C4-2B (cell line): ENCODE data around the gene MRFAP1L1.

Source experiments
- H3K27ac ChIP-seq: fragments of 450-650 bp; 2 replicates; pipeline ENCODE4 v1.5.1; 2017
- ZFX ChIP-seq: fragments of 450-650 bp; IDR thresholded peaks from 2 replicates; pipeline ENCODE4 v1.6.1; 2017
- TF ChIP-seq, protein P1 (sequence below): fragments of 450-650 bp; conservative IDR thresholded peaks from 2 replicates; pipeline ENCODE4 v1.5.1; 2017; ENCODE audit warnings: mild to moderate bottlenecking

Gene MRFAP1L1

DNA sequence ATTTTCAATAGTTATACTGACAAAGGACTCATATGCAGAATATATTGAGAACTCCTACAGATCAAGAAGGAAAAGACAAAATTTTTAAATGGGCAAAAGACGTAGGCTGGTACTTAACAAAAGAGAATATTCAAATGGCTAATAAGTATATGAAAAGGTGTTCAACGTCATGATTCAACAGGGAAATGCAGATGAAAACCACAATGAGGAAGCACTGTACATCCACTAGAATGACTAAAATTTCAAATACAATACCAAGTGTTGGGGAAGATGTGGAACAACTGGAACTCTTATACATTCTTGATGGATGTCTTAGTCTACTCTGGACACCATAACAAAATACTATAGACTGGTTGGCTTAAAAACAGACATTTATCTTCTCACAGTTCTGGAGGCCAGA is 1.3 kb upstream of the MRFAP1L1 start:
- H3K27ac ChIP-seq: no peak overlapping the region
- TF ChIP-seq ZFX: no peak
- TF ChIP-seq, protein P1, sequence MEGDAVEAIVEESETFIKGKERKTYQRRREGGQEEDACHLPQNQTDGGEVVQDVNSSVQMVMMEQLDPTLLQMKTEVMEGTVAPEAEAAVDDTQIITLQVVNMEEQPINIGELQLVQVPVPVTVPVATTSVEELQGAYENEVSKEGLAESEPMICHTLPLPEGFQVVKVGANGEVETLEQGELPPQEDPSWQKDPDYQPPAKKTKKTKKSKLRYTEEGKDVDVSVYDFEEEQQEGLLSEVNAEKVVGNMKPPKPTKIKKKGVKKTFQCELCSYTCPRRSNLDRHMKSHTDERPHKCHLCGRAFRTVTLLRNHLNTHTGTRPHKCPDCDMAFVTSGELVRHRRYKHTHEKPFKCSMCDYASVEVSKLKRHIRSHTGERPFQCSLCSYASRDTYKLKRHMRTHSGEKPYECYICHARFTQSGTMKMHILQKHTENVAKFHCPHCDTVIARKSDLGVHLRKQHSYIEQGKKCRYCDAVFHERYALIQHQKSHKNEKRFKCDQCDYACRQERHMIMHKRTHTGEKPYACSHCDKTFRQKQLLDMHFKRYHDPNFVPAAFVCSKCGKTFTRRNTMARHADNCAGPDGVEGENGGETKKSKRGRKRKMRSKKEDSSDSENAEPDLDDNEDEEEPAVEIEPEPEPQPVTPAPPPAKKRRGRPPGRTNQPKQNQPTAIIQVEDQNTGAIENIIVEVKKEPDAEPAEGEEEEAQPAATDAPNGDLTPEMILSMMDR: no peak

GRCh38 chr4:6710282-6710681 is 617 bp upstream of the MRFAP1L1 start:
- peak overlapping the region; percentile 88 for H3K27ac ChIP-seq
- TF ChIP-seq ZFX: no peak
- TF ChIP-seq, protein P1: no peak

- no peak for TF ChIP-seq ZFX
- TF ChIP-seq, protein P1: no peak
- H3K27ac ChIP-seq: no peak overlapping the region
Observed at GRCh38 chr4:6706173-6706572, 3.5 kb downstream of the MRFAP1L1 start.

DNA sequence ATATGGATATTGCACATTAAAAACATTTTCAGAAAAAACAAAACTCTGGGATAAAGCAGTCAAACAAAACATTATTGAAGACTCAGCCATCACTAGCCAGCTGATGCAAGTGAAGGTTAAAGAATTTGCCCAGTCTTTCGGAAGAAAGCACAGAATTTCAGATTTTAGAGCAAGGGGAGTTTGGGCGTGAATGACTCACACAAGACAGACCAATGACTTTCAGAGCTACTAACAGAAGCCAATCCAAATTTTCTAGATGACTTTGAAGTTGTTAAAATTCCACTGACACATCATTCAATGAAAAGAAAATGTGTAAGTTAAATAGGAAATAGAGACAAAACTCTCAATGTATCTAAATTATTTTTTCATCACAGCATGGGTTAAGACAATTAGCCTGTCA is 4.0 kb downstream of the MRFAP1L1 start:
- H3K27ac ChIP-seq: no peak overlapping the region
- TF ChIP-seq, protein P1: no peak
- TF ChIP-seq ZFX: no peak

- TF ChIP-seq, protein P1: no peak
- no peak for TF ChIP-seq ZFX
- H3K27ac ChIP-seq: peak overlapping the region; percentile 51
Observed at GRCh38 chr4:6703786-6704185, 5.9 kb downstream of the MRFAP1L1 start.

DNA sequence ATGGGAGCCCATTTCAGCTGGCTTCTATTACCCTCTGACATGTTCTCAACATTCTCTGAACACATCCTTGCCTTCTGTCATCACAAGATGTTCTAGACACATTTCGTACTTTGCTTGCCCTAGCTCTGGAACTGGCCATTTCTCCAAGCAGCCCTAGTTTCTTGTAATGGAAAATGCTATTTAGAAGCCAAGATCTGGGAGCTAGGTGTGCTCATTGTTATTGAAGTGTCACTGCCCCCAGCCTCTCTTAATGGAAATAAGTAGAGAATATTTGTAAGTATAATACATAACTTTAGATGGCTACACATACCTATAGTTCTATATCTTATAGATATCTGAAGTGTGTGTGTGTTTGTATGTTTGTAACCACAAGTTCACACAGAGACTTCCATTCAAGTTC is 6.9 kb downstream of the MRFAP1L1 start:
- H3K27ac ChIP-seq: no peak overlapping the region; the same call in 1 of the 2 replicates
- TF ChIP-seq ZFX: no peak
- TF ChIP-seq, protein P1: no peak

GRCh38 chr4:6701371-6701770 is 8.3 kb downstream of the MRFAP1L1 start:
- H3K27ac ChIP-seq: no peak overlapping the region
- no peak for TF ChIP-seq ZFX
- TF ChIP-seq, protein P1: peak; percentile 39
